Renal cortical epithelial cell (primary cell): ENCODE data around the gene ZFPM1. TPM values are rescaled to one million over a fixed set of nuclear protein-coding genes. Genes with fewer than 3 reads are reported as not detected.

Experiments
- DNase-seq: peaks from one replicate; pipeline ENCODE4 v3.0.0-alpha.2; 2011; ENCODE audit warnings: low read depth
- total RNA-seq: library from RNA; depleted of rRNA; stranded (reverse); fragments of >200 nt; gene quantifications from 2 replicates; pipeline ENCODE4 v1.2.3, GENCODE V29; 2014

The ZFPM1 gene
- total RNA-seq, 1 donor from 2014 or later, result 2.8 TPM

GRCh38 chr16:88433632-88434352 lies 19.3 kb upstream of the ZFPM1 start:
- no peak for DNase-seq

- no peak for DNase-seq
Measured at GRCh38 chr16:88434353-88434690, 18.8 kb upstream of the ZFPM1 start.

GRCh38 chr16:88434746-88435145 lies 18.3 kb upstream of the ZFPM1 start:
- DNase-seq, result no peak

- no peak for DNase-seq
Measured at GRCh38 chr16:88435437-88436355, 17.4 kb upstream of the ZFPM1 start.

- no peak for DNase-seq
Measured at GRCh38 chr16:88436796-88437195, 16.3 kb upstream of the ZFPM1 start.

GRCh38 chr16:88437367-88437964 lies 15.6 kb upstream of the ZFPM1 start:
- DNase-seq, result no peak

- DNase-seq, result no peak
Measured at GRCh38 chr16:88438084-88438870, 14.8 kb upstream of the ZFPM1 start.

- DNase-seq, result no peak
Measured at GRCh38 chr16:88439016-88439415, 14.1 kb upstream of the ZFPM1 start.

- DNase-seq, result no peak
Measured at GRCh38 chr16:88439706-88440105, 13.4 kb upstream of the ZFPM1 start.

- DNase-seq, result no peak
Measured at GRCh38 chr16:88440111-88440510, 13.0 kb upstream of the ZFPM1 start.

- DNase-seq, result no peak
Measured at GRCh38 chr16:88440686-88441405, 12.2 kb upstream of the ZFPM1 start.

GRCh38 chr16:88441460-88441859 lies 11.6 kb upstream of the ZFPM1 start:
- no peak for DNase-seq

- no peak for DNase-seq
Measured at GRCh38 chr16:88442383-88442726, 10.7 kb upstream of the ZFPM1 start.

- DNase-seq, result peak; percentile 27
Measured at GRCh38 chr16:88442727-88443576, 10.1 kb upstream of the ZFPM1 start.

GRCh38 chr16:88444826-88445582 lies 8.1 kb upstream of the ZFPM1 start:
- DNase-seq, result no peak

GRCh38 chr16:88445583-88445960 lies 7.5 kb upstream of the ZFPM1 start:
- DNase-seq, result no peak

GRCh38 chr16:88446061-88446460 lies 7.0 kb upstream of the ZFPM1 start:
- no peak for DNase-seq

- DNase-seq, result no peak
Measured at GRCh38 chr16:88446736-88447135, 6.3 kb upstream of the ZFPM1 start.

GRCh38 chr16:88447881-88448280 lies 5.2 kb upstream of the ZFPM1 start:
- no peak for DNase-seq
